Measurements from ENCODE around the gene ADAMTS20.

ADAMTS20 gene

GRCh38 chr12:43580601-43581000, 28.6 kb upstream of the ADAMTS20 start:
- no peak overlapping the region for H3K4me3 ChIP-seq (ENCODE audit: insufficient read depth, low read length, poor library complexity, severe bottlenecking)
- no peaks in the 10 kb centered on the region for H3K27me3 ChIP-seq (ENCODE audit: low read length)
- H4K20me1 ChIP-seq (ENCODE audit: low read depth, low read length), result no peaks in the 10 kb centered on the region
- no peaks in the 10 kb centered on the region for H3K9me2 ChIP-seq (replicated peaks; ENCODE audit: insufficient read depth, low read length)
- no peaks in the 10 kb centered on the region for H3F3A ChIP-seq (ENCODE audit: insufficient read depth)
- H3K9me3 ChIP-seq (ENCODE audit: insufficient read depth, low read length), result no peaks in the 10 kb centered on the region
- no peak for TF ChIP-seq CTCF (IDR thresholded peaks at IDR 0.05; ENCODE audit: insufficient read depth, low read length, poor library complexity, severe bottlenecking)
- no peak for TF ChIP-seq EZH2phosphoT487 (conservative IDR thresholded peaks at IDR 0.05; ENCODE audit: low read length)
- no peak overlapping the region for H3K9ac ChIP-seq (ENCODE audit: low read length)
- no peak overlapping the region for H3K27ac ChIP-seq (ENCODE audit: low read depth, low read length)
- H2AFZ ChIP-seq (ENCODE audit: low read depth, low read length, severe bottlenecking), result no peak overlapping the region
- no peaks in the 10 kb centered on the region for H3K79me2 ChIP-seq (ENCODE audit: insufficient read depth, low read length)
- no peaks in the 10 kb centered on the region for H3K36me3 ChIP-seq (ENCODE audit: low read length)
- H3K4me2 ChIP-seq (ENCODE audit: low read depth, low read length, poor library complexity, severe bottlenecking), result no peak overlapping the region

GRCh38 chr12:43579206-43579605, 27.2 kb upstream of the ADAMTS20 start:
- Histone ChIP-seq H3K36me3 (ENCODE audit: low read length) (no peaks in the 10 kb centered on the region), H3K27me3 (ENCODE audit: low read length) (no peaks in the 10 kb centered on the region), H4K20me1 (ENCODE audit: low read depth, low read length) (no peaks in the 10 kb centered on the region), H2AFZ (ENCODE audit: low read depth, low read length, severe bottlenecking) (no peak overlapping the region), H3K4me2 (ENCODE audit: low read depth, low read length, poor library complexity, severe bottlenecking) (no peak overlapping the region), H3K4me3 (ENCODE audit: insufficient read depth, low read length, poor library complexity, severe bottlenecking) (no peak overlapping the region), H3K27ac (ENCODE audit: low read depth, low read length) (no peak overlapping the region), H3K9me2 (replicated peaks; ENCODE audit: insufficient read depth, low read length) (no peaks in the 10 kb centered on the region), H3K79me2 (ENCODE audit: insufficient read depth, low read length) (no peaks in the 10 kb centered on the region), H3K9me3 (ENCODE audit: insufficient read depth, low read length) (no peaks in the 10 kb centered on the region), H3K9ac (ENCODE audit: low read length) (no peak overlapping the region), H3F3A (ENCODE audit: insufficient read depth) (no peaks in the 10 kb centered on the region)
- no peak for TF ChIP-seq CTCF (IDR thresholded peaks at IDR 0.05; ENCODE audit: insufficient read depth, low read length, poor library complexity, severe bottlenecking)
- TF ChIP-seq EZH2phosphoT487 (conservative IDR thresholded peaks at IDR 0.05; ENCODE audit: low read length), result no peak

- no peak overlapping the region for H3K4me2 ChIP-seq (ENCODE audit: low read depth, low read length, poor library complexity, severe bottlenecking)
- no peaks in the 10 kb centered on the region for H3K9me2 ChIP-seq (replicated peaks; ENCODE audit: insufficient read depth, low read length)
- H4K20me1 ChIP-seq (ENCODE audit: low read depth, low read length), result no peaks in the 10 kb centered on the region
- H3K27me3 ChIP-seq (ENCODE audit: low read length), result no peaks in the 10 kb centered on the region
- no peak overlapping the region for H3K9ac ChIP-seq (ENCODE audit: low read length)
- H2AFZ ChIP-seq (ENCODE audit: low read depth, low read length, severe bottlenecking), result no peak overlapping the region
- no peaks in the 10 kb centered on the region for H3K36me3 ChIP-seq (ENCODE audit: low read length)
- no peak for TF ChIP-seq EZH2phosphoT487 (conservative IDR thresholded peaks at IDR 0.05; ENCODE audit: low read length)
- TF ChIP-seq CTCF (IDR thresholded peaks at IDR 0.05; ENCODE audit: insufficient read depth, low read length, poor library complexity, severe bottlenecking), result no peak
- H3K27ac ChIP-seq (ENCODE audit: low read depth, low read length), result no peak overlapping the region
- H3K79me2 ChIP-seq (ENCODE audit: insufficient read depth, low read length), result no peaks in the 10 kb centered on the region
- no peaks in the 10 kb centered on the region for H3F3A ChIP-seq (ENCODE audit: insufficient read depth)
- no peak overlapping the region for H3K4me3 ChIP-seq (ENCODE audit: insufficient read depth, low read length, poor library complexity, severe bottlenecking)
- no peaks in the 10 kb centered on the region for H3K9me3 ChIP-seq (ENCODE audit: insufficient read depth, low read length)
These were observed 26.8 kb upstream of the ADAMTS20 start for GRCh38 chr12:43578782-43579181.
